Transverse colon (tissue), 4 donors: Measurements from ENCODE around the gene GCSAM.
A peak's percentile ranks its signal among the peaks of the same experiment; 100 is the strongest.
"Not testable (repeated sequence)": the region's sequence is repeated elsewhere in the genome, so short reads cannot be mapped to it uniquely, and the experiment has no call there.

Experiments used
- CTCF ChIP-seq, 5 experiments: fragments of 200-600 bp in 3 of 5; fragments of 450-650 bp in 2 of 5; sonication (generic) in 3 of 5; IDR thresholded peaks; 1 replicate in 2 of 5; 2 replicates in 3 of 5; pipeline ENCODE4 v1.5.1; 2016 to 2017; ENCODE audit warnings: antibody characterized with exemption in 5 of 5, inconsistent platforms in 3 of 5, mild to moderate bottlenecking in 2 of 5, moderate library complexity in 1 of 5
- EP300 ChIP-seq: sonication (generic); formaldehyde crosslinking; IDR thresholded peaks from one replicate; pipeline ENCODE4 v1.6.1; 2017; ENCODE audit warnings: antibody characterized with exemption, low read depth
- POLR2A ChIP-seq: fragments of 450-650 bp; IDR thresholded peaks from one replicate; pipeline ENCODE4 v1.6.1; 2016; ENCODE audit warnings: antibody characterized with exemption, mild to moderate bottlenecking, moderate library complexity
- POLR2AphosphoS5 ChIP-seq, 3 donors: sonication (generic); formaldehyde crosslinking; IDR thresholded peaks; one replicate each; pipeline ENCODE4 v1.6.1; 2016; ENCODE audit warnings: antibody characterized with exemption in 3 of 3

DNA sequence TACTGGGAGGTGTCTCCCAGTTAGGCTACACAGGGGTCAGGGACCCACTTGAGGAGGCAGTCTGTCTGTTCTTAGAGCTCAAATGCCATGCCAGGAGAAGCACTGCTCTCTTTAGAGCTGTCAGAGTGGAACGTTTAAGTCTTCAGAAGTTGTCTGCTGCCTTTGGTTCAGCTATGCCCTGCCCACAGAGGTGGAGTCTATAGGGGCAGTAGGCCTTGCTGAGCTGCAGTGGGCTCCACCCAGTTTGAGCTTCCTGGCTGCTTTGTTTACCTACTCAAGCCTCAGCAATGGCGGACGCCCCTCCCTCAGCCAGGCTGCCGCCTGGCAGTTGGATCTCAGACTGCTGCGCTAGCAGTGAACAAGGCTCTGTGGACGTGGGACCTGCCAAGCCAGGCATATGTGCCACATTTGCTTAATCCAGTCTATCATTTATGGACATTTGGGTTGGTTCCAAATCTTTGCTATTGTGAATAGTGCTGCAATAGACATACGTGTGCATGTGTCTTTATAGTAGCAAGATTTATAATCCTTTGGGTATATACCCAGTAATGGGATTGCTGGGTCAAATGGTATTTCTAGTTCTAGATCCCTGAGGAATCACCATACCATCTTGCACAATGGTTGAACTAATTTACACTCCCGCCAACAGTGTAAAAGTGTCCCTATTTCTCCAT is 60.5 kb downstream of the GCSAM start:
- TF ChIP-seq POLR2A (peak; percentile 38), POLR2AphosphoS5 (IDR thresholded peaks at IDR 0.05) (peak in 1 of 3 donors; percentile 35)
- not testable (repeated sequence) for TF ChIP-seq CTCF (IDR thresholded peaks at IDR 0.05); EP300
